AG04449 (cell line): ENCODE measurements around the gene GPC5.

Source experiments
- CTCF ChIA-PET: fragments of 350-600 bp; formaldehyde crosslinking; extraction: SDS; loops from one replicate; lab custom pipeline; 2021; ENCODE audit warnings: antibody characterized with exemption; lab: Yijun Ruan, JAX
- POLR2A ChIA-PET: fragments of 400-600, 350-600 bp; formaldehyde crosslinking; extraction: SDS; loops from one replicate; lab custom pipeline; 2020; ENCODE audit warnings: antibody characterized with exemption, inconsistent platforms; lab: Yijun Ruan, JAX
- DNase-seq: peaks from one replicate; pipeline ENCODE4 v3.0.0-alpha.2; 2010; ENCODE audit warnings: low read depth, low spot score
- H3K4me3 ChIP-seq: 2 replicates; pipeline ENCODE4 v1.5.1; 2011; ENCODE audit warnings: low read depth, mild to moderate bottlenecking, control low read depth, low read length
- TF ChIP-seq, protein P1 (sequence below): IDR thresholded peaks from one replicate; pipeline ENCODE4 v1.5.1; 2011; ENCODE audit warnings: mild to moderate bottlenecking, moderate library complexity, low read length, control low read depth, inconsistent platforms; ENCODE audit not compliant: insufficient read depth; ENCODE audit errors: missing control alignments

The GPC5 gene

DNA sequence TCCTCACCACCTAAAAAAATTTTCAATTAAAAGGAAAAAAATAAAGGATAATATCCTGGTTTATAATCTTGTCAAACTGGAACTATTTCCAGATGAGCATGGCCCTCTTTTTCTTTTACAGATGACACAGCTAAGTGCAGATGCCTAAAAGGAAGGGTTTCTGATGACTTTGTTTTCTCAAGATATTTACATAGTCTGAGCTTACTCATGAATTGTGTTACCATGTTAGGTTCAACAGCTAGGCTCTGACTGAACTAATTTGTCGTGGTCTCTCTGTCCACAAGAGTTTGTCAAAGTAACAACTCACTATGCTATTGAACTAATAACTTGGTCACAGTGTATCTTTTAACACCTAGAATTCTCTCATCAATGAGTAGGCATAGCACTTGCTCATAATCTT is 780.8 kb downstream of the GPC5 start:
- DNase-seq = no peak
- TF ChIP-seq, protein P1, sequence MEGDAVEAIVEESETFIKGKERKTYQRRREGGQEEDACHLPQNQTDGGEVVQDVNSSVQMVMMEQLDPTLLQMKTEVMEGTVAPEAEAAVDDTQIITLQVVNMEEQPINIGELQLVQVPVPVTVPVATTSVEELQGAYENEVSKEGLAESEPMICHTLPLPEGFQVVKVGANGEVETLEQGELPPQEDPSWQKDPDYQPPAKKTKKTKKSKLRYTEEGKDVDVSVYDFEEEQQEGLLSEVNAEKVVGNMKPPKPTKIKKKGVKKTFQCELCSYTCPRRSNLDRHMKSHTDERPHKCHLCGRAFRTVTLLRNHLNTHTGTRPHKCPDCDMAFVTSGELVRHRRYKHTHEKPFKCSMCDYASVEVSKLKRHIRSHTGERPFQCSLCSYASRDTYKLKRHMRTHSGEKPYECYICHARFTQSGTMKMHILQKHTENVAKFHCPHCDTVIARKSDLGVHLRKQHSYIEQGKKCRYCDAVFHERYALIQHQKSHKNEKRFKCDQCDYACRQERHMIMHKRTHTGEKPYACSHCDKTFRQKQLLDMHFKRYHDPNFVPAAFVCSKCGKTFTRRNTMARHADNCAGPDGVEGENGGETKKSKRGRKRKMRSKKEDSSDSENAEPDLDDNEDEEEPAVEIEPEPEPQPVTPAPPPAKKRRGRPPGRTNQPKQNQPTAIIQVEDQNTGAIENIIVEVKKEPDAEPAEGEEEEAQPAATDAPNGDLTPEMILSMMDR = no peak
- CTCF ChIA-PET = no interaction called here
- POLR2A ChIA-PET = no interaction called here
- H3K4me3 ChIP-seq = no peak overlapping the region

DNA sequence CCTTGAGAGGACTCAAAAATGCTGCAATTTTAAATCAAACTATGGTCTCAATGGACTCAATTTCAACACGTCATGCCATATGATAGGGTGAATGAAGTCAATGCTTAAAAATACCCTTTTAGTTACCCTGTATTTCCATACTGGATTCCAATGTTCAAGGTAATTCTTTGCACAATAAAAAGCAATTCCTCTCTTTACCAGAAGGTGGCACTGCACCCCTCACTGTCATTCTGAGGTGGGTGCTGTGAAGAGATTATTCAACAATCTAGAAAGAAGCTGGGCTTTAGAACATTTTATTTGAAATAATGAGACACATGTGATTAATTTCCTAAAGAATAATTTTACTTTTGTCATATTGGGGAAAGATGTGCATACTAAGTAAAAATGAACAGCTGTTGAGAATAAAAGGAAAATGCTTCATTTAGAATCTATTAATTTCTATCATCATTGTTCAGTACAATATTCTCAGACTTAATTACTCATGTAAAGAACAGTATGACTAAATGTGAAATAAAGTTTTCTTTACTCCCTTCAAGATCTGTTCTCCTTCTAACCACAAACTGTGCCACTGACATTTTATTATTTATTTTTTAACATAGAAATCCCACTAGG is 789.1 kb downstream of the GPC5 start:
- ChIA-PET CTCF (interaction anchor here (0.6 to 1.0 kb wide), 6 partner anchors 9 to 483 kb away, joined by 3 to 5 read pairs (median 4); no protein-coding TSS in a partner anchor), POLR2A (no interaction called here)
- TF ChIP-seq, protein P1 = peak; percentile 60
- no peak for DNase-seq
- no peak overlapping the region for H3K4me3 ChIP-seq

DNA sequence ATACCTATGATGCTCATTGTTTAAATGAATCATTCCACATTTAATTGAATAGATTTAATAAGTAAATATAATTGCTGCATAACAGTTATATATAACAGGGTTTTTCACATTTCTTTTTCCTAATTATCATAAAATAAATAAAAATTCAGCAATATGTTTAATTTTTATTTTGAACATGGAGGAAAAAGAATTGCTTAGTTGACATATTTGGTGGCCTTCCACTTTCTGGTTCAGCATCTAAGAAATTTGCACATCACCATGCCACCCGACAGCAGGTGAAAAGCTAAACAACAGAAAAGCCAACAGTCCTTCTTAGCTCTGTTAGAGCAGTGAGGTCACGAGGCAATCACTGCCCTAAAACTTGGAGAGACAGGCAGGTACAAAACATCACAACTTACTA is 790.2 kb downstream of the GPC5 start:
- POLR2A ChIA-PET = no interaction called here
- no peak overlapping the region for H3K4me3 ChIP-seq
- TF ChIP-seq, protein P1 = no peak
- no peak for DNase-seq
- CTCF ChIA-PET = no interaction called here

DNA sequence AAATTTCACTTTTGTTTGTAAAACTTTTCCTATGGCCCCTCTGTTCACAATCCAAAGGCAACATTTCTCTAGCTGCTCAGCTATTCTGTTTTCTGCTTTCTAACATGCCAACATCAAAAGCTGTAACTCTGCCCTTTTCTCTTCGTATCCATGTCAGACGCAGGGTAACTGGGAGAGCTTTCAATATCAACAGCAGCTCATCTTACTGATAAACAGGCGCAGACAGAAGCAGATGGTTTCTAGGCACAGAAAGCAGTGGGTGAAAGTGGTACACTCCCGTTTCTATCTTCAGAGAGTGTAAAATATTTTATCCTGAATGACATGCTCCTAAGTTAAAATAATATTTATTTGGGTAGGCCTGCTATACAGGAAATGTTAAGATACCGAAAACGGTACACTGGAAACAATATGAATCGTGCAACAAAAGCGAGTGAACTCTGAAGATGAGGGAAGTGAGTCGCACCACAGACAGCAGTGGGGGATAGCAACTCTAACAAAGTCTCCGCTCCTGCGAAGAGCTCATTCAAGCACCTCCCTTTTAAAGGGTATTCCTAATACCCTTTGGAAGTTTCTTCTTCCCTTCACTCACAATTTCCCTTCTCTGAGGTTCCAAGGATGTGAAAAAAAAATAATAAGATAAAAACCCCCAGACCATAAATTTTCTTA is 798.3 kb downstream of the GPC5 start:
- POLR2A ChIA-PET = no interaction called here
- DNase-seq = no peak
- no peak overlapping the region for H3K4me3 ChIP-seq
- CTCF ChIA-PET = no interaction called here
- TF ChIP-seq, protein P1 = no peak

DNA sequence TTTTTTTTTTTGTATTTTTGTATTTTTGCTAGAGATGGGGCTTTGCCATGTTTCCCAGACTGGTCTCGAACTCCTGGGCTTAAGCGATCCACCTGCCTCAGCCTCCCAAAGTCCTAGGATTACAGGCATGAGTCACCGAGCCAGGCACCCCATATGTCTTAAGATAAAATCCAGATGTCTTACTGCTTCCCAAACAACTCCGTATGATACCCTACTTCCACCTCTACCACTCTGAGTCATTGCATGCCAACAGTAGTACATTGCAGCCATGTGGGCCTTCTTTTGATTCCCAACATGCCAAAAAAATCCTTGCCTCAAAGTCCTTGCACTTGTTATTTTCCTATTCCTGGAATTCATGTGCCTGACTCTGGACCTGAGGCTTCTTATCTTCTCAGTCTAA is 799.2 kb downstream of the GPC5 start:
- ChIA-PET POLR2A (no interaction called here), CTCF (interaction anchor here (1.2 kb wide), 1 partner anchor 10 kb away, joined by 4 read pairs; no protein-coding TSS in a partner anchor)
- DNase-seq = no peak
- TF ChIP-seq, protein P1 = no peak
- no peak overlapping the region for H3K4me3 ChIP-seq

DNA sequence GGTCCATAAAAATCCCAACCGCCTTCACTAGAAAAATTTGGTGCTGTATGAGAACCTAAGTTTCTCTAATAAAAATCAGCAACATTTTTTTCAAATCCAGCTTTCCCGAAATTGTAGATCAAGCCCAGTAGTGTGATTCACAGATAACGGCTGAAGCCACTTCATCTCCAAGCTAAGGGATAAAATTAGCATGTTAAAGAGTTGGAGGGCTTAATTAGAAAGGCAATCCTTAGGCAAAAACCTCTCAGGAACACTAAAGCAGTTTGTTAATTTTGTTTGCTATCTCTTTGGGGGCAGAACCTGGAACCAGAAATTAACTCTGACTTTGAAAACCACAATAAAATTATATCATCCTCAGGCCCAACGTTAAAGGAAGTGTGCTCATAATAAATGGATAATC is 820.2 kb downstream of the GPC5 start:
- H3K4me3 ChIP-seq = no peak overlapping the region
- TF ChIP-seq, protein P1 = no peak
- no peak for DNase-seq
- POLR2A ChIA-PET = no interaction called here
- CTCF ChIA-PET = no interaction called here
